ENCODE data around the gene PSMD11. TPM values are rescaled to one million over a fixed set of nuclear protein-coding genes. Genes with fewer than 3 reads are reported as not detected.

The PSMD11 gene
- total RNA-seq, 1 donor from 2014 or later = 107 TPM

- no peak for TF ChIP-seq CTCF (IDR thresholded peaks at IDR 0.05; ENCODE audit: insufficient read depth, low read length, poor library complexity, severe bottlenecking)
Observed at GRCh38 chr17:32502710-32503109, 58.4 kb downstream of the PSMD11 start.

GRCh38 chr17:32503251-32504165 lies 59.2 kb downstream of the PSMD11 start:
- Histone ChIP-seq H3K36me3 (ENCODE audit: control insufficient read depth, insufficient read depth, low read length) (no peaks in the 10 kb centered on the region), H3K4me3 (ENCODE audit: low read depth, low read length) (no peak overlapping the region), H3K27me3 (ENCODE audit: control insufficient read depth, insufficient read depth, low read length) (no peaks in the 10 kb centered on the region)
- no peak for TF ChIP-seq CTCF (IDR thresholded peaks at IDR 0.05; ENCODE audit: insufficient read depth, low read length, poor library complexity, severe bottlenecking)
- no peak for DNase-seq (ENCODE audit: low read depth)

More at GRCh38 chr17:32502710-32503109, 58.4 kb downstream of the PSMD11 start:
- Histone ChIP-seq H3K27me3 (ENCODE audit: control insufficient read depth, insufficient read depth, low read length) (no peaks in the 10 kb centered on the region), H3K36me3 (ENCODE audit: control insufficient read depth, insufficient read depth, low read length) (no peaks in the 10 kb centered on the region), H3K4me3 (ENCODE audit: low read depth, low read length) (no peak overlapping the region)
- DNase-seq (ENCODE audit: low read depth) = no peak

- no peak for DNase-seq (ENCODE audit: low read depth)
Observed at GRCh38 chr17:32504166-32504990, 60.1 kb downstream of the PSMD11 start.

GRCh38 chr17:32508926-32509325 lies 64.6 kb downstream of the PSMD11 start:
- no peak for DNase-seq (ENCODE audit: low read depth)
- no peaks in the 10 kb centered on the region for H3K36me3 ChIP-seq (ENCODE audit: control insufficient read depth, insufficient read depth, low read length)
- no peak overlapping the region for H3K4me3 ChIP-seq (ENCODE audit: low read depth, low read length)
- no peak for TF ChIP-seq CTCF (IDR thresholded peaks at IDR 0.05; ENCODE audit: insufficient read depth, low read length, poor library complexity, severe bottlenecking)
- no peaks in the 10 kb centered on the region for H3K27me3 ChIP-seq (ENCODE audit: control insufficient read depth, insufficient read depth, low read length)

More at GRCh38 chr17:32504166-32504990, 60.1 kb downstream of the PSMD11 start:
- no peak overlapping the region for H3K4me3 ChIP-seq (ENCODE audit: low read depth, low read length)
- no peaks in the 10 kb centered on the region for H3K27me3 ChIP-seq (ENCODE audit: control insufficient read depth, insufficient read depth, low read length)
- H3K36me3 ChIP-seq (ENCODE audit: control insufficient read depth, insufficient read depth, low read length) = no peaks in the 10 kb centered on the region
- no peak for TF ChIP-seq CTCF (IDR thresholded peaks at IDR 0.05; ENCODE audit: insufficient read depth, low read length, poor library complexity, severe bottlenecking)

- H3K4me3 ChIP-seq (ENCODE audit: low read depth, low read length) = no peak overlapping the region
- no peaks in the 10 kb centered on the region for H3K27me3 ChIP-seq (ENCODE audit: control insufficient read depth, insufficient read depth, low read length)
- no peaks in the 10 kb centered on the region for H3K36me3 ChIP-seq (ENCODE audit: control insufficient read depth, insufficient read depth, low read length)
- no peak for DNase-seq (ENCODE audit: low read depth)
- no peak for TF ChIP-seq CTCF (IDR thresholded peaks at IDR 0.05; ENCODE audit: insufficient read depth, low read length, poor library complexity, severe bottlenecking)
Observed at GRCh38 chr17:32510466-32510865, 66.2 kb downstream of the PSMD11 start.
